Testis (tissue), 3 donors: ENCODE results near the gene COQ7. TPM values are rescaled to one million over a fixed set of nuclear protein-coding genes. Genes with fewer than 3 reads are reported as not detected.

Experiments
- DNase-seq: peaks from one replicate; pipeline ENCODE4 v3.0.0-alpha.2; 2019
- H3K27ac ChIP-seq, 2 donors: fragments of 200-600 bp; sonication (generic); one replicate each; pipeline ENCODE4 v1.5.1; 2019
- H3K27me3 ChIP-seq: fragments of 200-600 bp; sonication (generic); one replicate; pipeline ENCODE4 v1.5.1; 2019
- H3K36me3 ChIP-seq: fragments of 200-600 bp; sonication (generic); one replicate; pipeline ENCODE4 v1.5.1; 2017; ENCODE audit warnings: low read depth; ENCODE audit errors: missing control alignments
- H3K4me1 ChIP-seq: fragments of 200-600 bp; sonication (generic); one replicate; pipeline ENCODE4 v1.5.1; 2019
- H3K4me3 ChIP-seq, 2 donors: fragments of 200-600 bp; sonication (generic); one replicate each; pipeline ENCODE4 v1.5.1; 2017 to 2019
- H3K9me3 ChIP-seq: fragments of 200-600 bp; sonication (generic); one replicate; pipeline ENCODE4 v1.5.1; 2017
- CTCF ChIP-seq, 3 experiments: fragments of 450-650 bp in 2 of 3; fragments of 200-600 bp in 1 of 3; sonication (generic) in 1 of 3; IDR thresholded peaks; one replicate each; pipeline ENCODE4 v1.5.1; 2016 to 2019; ENCODE audit warnings: antibody characterized with exemption in 3 of 3, mild to moderate bottlenecking in 2 of 3, moderate library complexity in 1 of 3
- POLR2A ChIP-seq: fragments of 450-650 bp; IDR thresholded peaks from one replicate; pipeline ENCODE4 v1.6.1; 2017; ENCODE audit warnings: antibody characterized with exemption, mild to moderate bottlenecking, moderate library complexity
- WGBS, 2 donors: methylation state at CpG; one replicate each; pipeline ENCODE4 v1.1.5; 2018; 5-methylcytosine and 5-hydroxymethylcytosine counted together
- intact Hi-C: fragments of 100-400 bp; cut with DNase I; formaldehyde crosslinking; loops from one replicate; pipeline ENCODE4 v1.15.1; 2023; ENCODE audit warnings: low total_unique reads
- polyA plus RNA-seq: library from polyadenylated mRNA; stranded (reverse); fragments of 350-450 nt; fragmentation: Illumina TruSeq; extraction: RNeasy Lipid Tissue Mini Kit (QIAGEN cat#74804); gene quantifications from one replicate; pipeline ENCODE4 v1.2.3, GENCODE V29; 2014; ENCODE audit warnings: low read depth, low replicate concordance; ENCODE audit not compliant: insufficient read depth
- total RNA-seq, 2 donors: library from RNA; depleted of rRNA; stranded (reverse); fragments of >200 nt; gene quantifications; one replicate each; pipeline ENCODE4 v1.2.3, GENCODE V29; 2016

COQ7 gene
- total and polyA plus RNA-seq, 3 donors from 2014 or later = 42.0 to 58.4 (median 53.6) TPM

GRCh38 chr16:19071811-19072777, 4.7 kb downstream of the COQ7 start:
- Histone ChIP-seq H3K36me3 (no peaks in the 10 kb centered on the region), H3K27me3 (no peaks in the 10 kb centered on the region), H3K9me3 (no peaks in the 10 kb centered on the region), H3K4me3 (no peak overlapping the region), H3K4me1 (peaks cover 5% of the 10 kb centered on the region), H3K27ac (no peak overlapping the region)
- peak; percentile 76 for DNase-seq
- 85 to 86% methylated on average over 21 of the region's 21 CpGs for WGBS, 2 donors
- peak; percentile 8 to 47 (median 41) for TF ChIP-seq CTCF (IDR thresholded peaks at IDR 0.05)
- TF ChIP-seq POLR2A = no peak
- intact Hi-C loops = no loop called here

- no peaks in the 10 kb centered on the region for H3K9me3 ChIP-seq
- H3K4me1 ChIP-seq = peaks cover 4% of the 10 kb centered on the region
- DNase-seq = no peak
- no peaks in the 10 kb centered on the region for H3K27me3 ChIP-seq
- intact Hi-C loops = no loop called here
- WGBS, 2 donors = 85 to 100% methylated on average over 3 of the region's 3 CpGs
- H3K36me3 ChIP-seq = no peaks in the 10 kb centered on the region
- no peak for TF ChIP-seq CTCF (IDR thresholded peaks at IDR 0.05)
- TF ChIP-seq POLR2A = no peak
- no peak overlapping the region for H3K4me3 ChIP-seq
- no peak overlapping the region for H3K27ac ChIP-seq
Observed at GRCh38 chr16:19073344-19073743, 5.9 kb downstream of the COQ7 start.

- no peak for TF ChIP-seq CTCF (IDR thresholded peaks at IDR 0.05)
- no peak for TF ChIP-seq POLR2A
- Histone ChIP-seq H3K27me3 (no peaks in the 10 kb centered on the region), H3K36me3 (no peaks in the 10 kb centered on the region), H3K27ac (no peak overlapping the region), H3K4me3 (no peak overlapping the region), H3K9me3 (no peaks in the 10 kb centered on the region), H3K4me1 (peaks cover 3% of the 10 kb centered on the region)
- intact Hi-C loops = no loop called here
- 88 to 89% methylated on average over 7 of the region's 7 CpGs for WGBS, 2 donors
- no peak for DNase-seq
Observed at GRCh38 chr16:19073863-19074262, 6.4 kb downstream of the COQ7 start.

- no peaks in the 10 kb centered on the region for H3K36me3 ChIP-seq
- H3K9me3 ChIP-seq = no peaks in the 10 kb centered on the region
- H3K27me3 ChIP-seq = no peaks in the 10 kb centered on the region
- H3K27ac ChIP-seq = no peak overlapping the region
- intact Hi-C loops = no loop called here
- no peaks in the 10 kb centered on the region for H3K4me1 ChIP-seq
- DNase-seq = no peak
- no peak overlapping the region for H3K4me3 ChIP-seq
- no peak for TF ChIP-seq POLR2A
- TF ChIP-seq CTCF (IDR thresholded peaks at IDR 0.05) = no peak
- WGBS, 2 donors = 93 to 97% methylated on average over 11 to 12 of the region's 12 CpGs
Observed at GRCh38 chr16:19075511-19075910, 8.1 kb downstream of the COQ7 start.
